Measurements from ENCODE around the gene NEK10.

Gene NEK10

GRCh38 chr3:27115352-27115751 is 253.8 kb downstream of the NEK10 start:
- Histone ChIP-seq H3K9me3 (ENCODE audit: insufficient read depth, low read depth, low read length) (no peaks in the 10 kb centered on the region), H3K4me1 (ENCODE audit: insufficient read depth, low read length, poor library complexity, severe bottlenecking) (no peaks in the 10 kb centered on the region), H3K27me3 (ENCODE audit: insufficient read depth, low read length, poor library complexity, severe bottlenecking) (no peaks in the 10 kb centered on the region), H3K36me3 (ENCODE audit: insufficient read depth, low read length) (no peaks in the 10 kb centered on the region), H3K4me3 (ENCODE audit: low read length, poor library complexity, severe bottlenecking) (no peak overlapping the region), H2AFZ (ENCODE audit: low read length) (no peak overlapping the region), H4K20me1 (ENCODE audit: insufficient read depth, low read length, poor library complexity, severe bottlenecking) (no peaks in the 10 kb centered on the region), H3F3A (ENCODE audit: low read depth) (no peaks in the 10 kb centered on the region), H3K9me2 (replicated peaks; ENCODE audit: low read depth, low read length) (no peaks in the 10 kb centered on the region), H3K4me2 (ENCODE audit: low read depth, low read length, poor library complexity, severe bottlenecking) (no peak overlapping the region), H3K79me2 (ENCODE audit: insufficient read depth, low read length) (no peaks in the 10 kb centered on the region), H3K9ac (ENCODE audit: low read depth, low read length, poor library complexity, severe bottlenecking) (no peak overlapping the region)
- TF ChIP-seq EZH2phosphoT487 (IDR thresholded peaks at IDR 0.05; ENCODE audit: borderline replicate concordance) (no peak), CTCF (conservative IDR thresholded peaks at IDR 0.05; ENCODE audit: low read length) (no peak)

GRCh38 chr3:27114684-27115083 is 254.5 kb downstream of the NEK10 start:
- Histone ChIP-seq H3K79me2 (ENCODE audit: insufficient read depth, low read length) (no peaks in the 10 kb centered on the region), H3K27me3 (ENCODE audit: insufficient read depth, low read length, poor library complexity, severe bottlenecking) (no peaks in the 10 kb centered on the region), H3K4me3 (ENCODE audit: low read length, poor library complexity, severe bottlenecking) (no peak overlapping the region), H3K9me3 (ENCODE audit: insufficient read depth, low read depth, low read length) (no peaks in the 10 kb centered on the region), H3K9me2 (replicated peaks; ENCODE audit: low read depth, low read length) (no peaks in the 10 kb centered on the region), H3K9ac (ENCODE audit: low read depth, low read length, poor library complexity, severe bottlenecking) (no peak overlapping the region), H3K4me1 (ENCODE audit: insufficient read depth, low read length, poor library complexity, severe bottlenecking) (no peaks in the 10 kb centered on the region), H4K20me1 (ENCODE audit: insufficient read depth, low read length, poor library complexity, severe bottlenecking) (no peaks in the 10 kb centered on the region), H3K36me3 (ENCODE audit: insufficient read depth, low read length) (no peaks in the 10 kb centered on the region), H3K4me2 (ENCODE audit: low read depth, low read length, poor library complexity, severe bottlenecking) (no peak overlapping the region), H2AFZ (ENCODE audit: low read length) (no peak overlapping the region), H3F3A (ENCODE audit: low read depth) (no peaks in the 10 kb centered on the region)
- TF ChIP-seq EZH2phosphoT487 (IDR thresholded peaks at IDR 0.05; ENCODE audit: borderline replicate concordance), result no peak
- no peak for TF ChIP-seq CTCF (conservative IDR thresholded peaks at IDR 0.05; ENCODE audit: low read length)

- Histone ChIP-seq H3K4me1 (ENCODE audit: insufficient read depth, low read length, poor library complexity, severe bottlenecking) (no peaks in the 10 kb centered on the region), H3K4me3 (ENCODE audit: low read length, poor library complexity, severe bottlenecking) (no peak overlapping the region), H3K27me3 (ENCODE audit: insufficient read depth, low read length, poor library complexity, severe bottlenecking) (no peaks in the 10 kb centered on the region), H4K20me1 (ENCODE audit: insufficient read depth, low read length, poor library complexity, severe bottlenecking) (no peaks in the 10 kb centered on the region), H3K9me3 (ENCODE audit: insufficient read depth, low read depth, low read length) (no peaks in the 10 kb centered on the region), H3F3A (ENCODE audit: low read depth) (no peaks in the 10 kb centered on the region), H3K36me3 (ENCODE audit: insufficient read depth, low read length) (no peaks in the 10 kb centered on the region), H3K9ac (ENCODE audit: low read depth, low read length, poor library complexity, severe bottlenecking) (no peak overlapping the region), H3K9me2 (replicated peaks; ENCODE audit: low read depth, low read length) (no peaks in the 10 kb centered on the region), H3K4me2 (ENCODE audit: low read depth, low read length, poor library complexity, severe bottlenecking) (no peak overlapping the region), H3K79me2 (ENCODE audit: insufficient read depth, low read length) (no peaks in the 10 kb centered on the region), H2AFZ (ENCODE audit: low read length) (no peak overlapping the region)
- TF ChIP-seq EZH2phosphoT487 (IDR thresholded peaks at IDR 0.05; ENCODE audit: borderline replicate concordance), result no peak
- TF ChIP-seq CTCF (conservative IDR thresholded peaks at IDR 0.05; ENCODE audit: low read length), result no peak
These were observed 255.1 kb downstream of the NEK10 start for GRCh38 chr3:27114129-27114528.

Data from Loucy (cell line).